ENCODE data around the gene RPUSD2. TPM values are rescaled to one million over a fixed set of nuclear protein-coding genes. Genes with fewer than 3 reads are reported as not detected.

Gene RPUSD2
- polyA plus RNA-seq, 1 donor (not counting 4 experiments of a cell fraction or from before 2014, with no cell fraction given), result 8.0 TPM

DNA sequence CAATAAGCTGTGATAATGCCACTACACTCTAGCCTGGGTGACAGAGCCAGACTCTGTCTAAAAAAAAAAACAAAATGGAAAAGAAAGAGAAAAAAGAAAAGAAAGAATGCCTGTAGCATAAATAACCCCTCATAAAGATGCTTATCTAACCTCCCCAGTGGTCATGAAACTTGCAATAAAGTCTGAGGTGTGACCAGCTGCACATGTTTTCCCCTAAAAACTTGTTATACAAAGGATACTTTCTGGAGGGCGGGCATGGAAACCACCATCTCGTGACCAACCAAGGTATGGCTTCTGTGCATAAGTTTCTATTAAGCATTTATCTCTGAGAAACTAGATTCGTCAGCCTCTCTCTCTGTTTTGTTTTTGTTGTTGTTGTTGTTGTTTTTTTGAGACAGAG is 26.0 kb upstream of the RPUSD2 start:
- H3K9me1 ChIP-seq (ENCODE audit: control insufficient read depth, extremely low read depth, insufficient read depth, low read length), result peaks cover 2% of the 10 kb centered on the region
- FAIRE-seq (no peak), DNase-seq (ENCODE audit: low read depth, low spot score) (no peak)
- H3K36me3 ChIP-seq (ENCODE audit: control insufficient read depth in 2 of 2, extremely low read depth in 1 of 2, insufficient read depth in 2 of 2, low read length in 2 of 2), result no peaks in the 10 kb centered on the region
- dilution Hi-C loops (cut with MboI; ENCODE audit: extremely low pct_ligation_motif_present, low sequenced_read_pairs), result no loop called here
- no peaks in the 10 kb centered on the region for H3K9me3 ChIP-seq (ENCODE audit: control insufficient read depth, low read depth, low read length)
- H3K9ac ChIP-seq (ENCODE audit: control insufficient read depth, extremely low read depth, insufficient read depth, low read length), result no peak overlapping the region
- H4K20me1 ChIP-seq (ENCODE audit: control insufficient read depth, extremely low read depth, insufficient read depth, low read length), result no peaks in the 10 kb centered on the region
- H3K27ac ChIP-seq (ENCODE audit: control insufficient read depth, insufficient read depth, low read length), result no peak overlapping the region
- H2AFZ ChIP-seq (ENCODE audit: control insufficient read depth, low read length), result no peak overlapping the region
- H3K79me2 ChIP-seq (ENCODE audit: control insufficient read depth, insufficient read depth, low read length), result no peaks in the 10 kb centered on the region
- H3K4me3 ChIP-seq (ENCODE audit: control insufficient read depth in 2 of 3, extremely low read depth in 1 of 3, insufficient read depth in 2 of 3, low read depth in 1 of 3, low read length in 3 of 3), result no peak overlapping the region
- H3K4me1 ChIP-seq (ENCODE audit: control insufficient read depth, extremely low read depth, insufficient read depth, low read length), result no peaks in the 10 kb centered on the region
- H3K4me2 ChIP-seq (ENCODE audit: control insufficient read depth, extremely low read depth, insufficient read depth, low read depth, low read length), result no peak overlapping the region
- no peak for TF ChIP-seq EZH2 (IDR thresholded peaks at IDR 0.05; ENCODE audit: low read length)
- TF ChIP-seq CTCF (optimal IDR thresholded peaks at IDR 0.05 in 1 of 3, IDR thresholded peaks at IDR 0.05 in 1 of 3, conservative IDR thresholded peaks at IDR 0.05 in 1 of 3; ENCODE audit: extremely low read depth in 1 of 3, insufficient read depth in 2 of 3, low read length in 3 of 3), result no peak
- H3K27me3 ChIP-seq (ENCODE audit: control insufficient read depth, extremely low read depth, insufficient read depth, low read length), result no peaks in the 10 kb centered on the region

DNA sequence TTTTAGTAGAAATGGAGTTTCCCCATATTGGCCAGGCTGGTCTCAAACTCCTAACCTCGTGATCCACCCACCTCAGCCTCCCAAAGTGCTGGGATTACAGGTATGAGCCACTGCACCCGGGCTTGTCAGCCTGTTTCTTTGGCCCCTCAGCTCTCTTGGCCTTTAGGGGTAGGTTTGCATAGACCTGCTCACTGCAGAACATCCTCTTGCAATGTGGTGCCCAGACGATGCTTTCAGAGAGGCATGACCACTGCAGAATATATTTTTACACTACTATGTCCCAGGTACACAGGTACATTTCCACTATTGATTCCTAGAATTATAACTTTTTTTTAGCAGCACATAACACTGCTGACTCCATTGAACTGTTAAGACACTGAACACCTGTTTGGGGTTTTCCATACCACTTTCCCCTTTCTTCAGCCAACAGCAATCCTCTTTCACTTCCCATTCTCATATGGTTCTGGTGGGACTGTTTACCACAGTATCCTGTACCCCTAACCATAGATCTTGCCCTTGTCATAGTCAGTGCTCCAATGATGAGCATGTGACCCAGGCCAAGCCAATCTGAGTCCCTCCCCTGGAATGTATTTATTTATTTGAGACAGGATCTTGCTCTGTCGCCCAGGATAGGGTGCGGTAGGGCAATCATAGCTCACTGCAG is 25.3 kb upstream of the RPUSD2 start:
- Histone ChIP-seq H3K9me1 (ENCODE audit: control insufficient read depth, extremely low read depth, insufficient read depth, low read length) (peaks cover 2% of the 10 kb centered on the region), H3K27me3 (ENCODE audit: control insufficient read depth, extremely low read depth, insufficient read depth, low read length) (no peaks in the 10 kb centered on the region), H3K4me2 (ENCODE audit: control insufficient read depth, extremely low read depth, insufficient read depth, low read depth, low read length) (no peak overlapping the region), H3K9ac (ENCODE audit: control insufficient read depth, extremely low read depth, insufficient read depth, low read length) (no peak overlapping the region), H3K9me3 (ENCODE audit: control insufficient read depth, low read depth, low read length) (no peaks in the 10 kb centered on the region), H3K36me3 (ENCODE audit: control insufficient read depth in 2 of 2, extremely low read depth in 1 of 2, insufficient read depth in 2 of 2, low read length in 2 of 2) (no peaks in the 10 kb centered on the region), H3K79me2 (ENCODE audit: control insufficient read depth, insufficient read depth, low read length) (no peaks in the 10 kb centered on the region), H3K27ac (ENCODE audit: control insufficient read depth, insufficient read depth, low read length) (no peak overlapping the region), H3K4me1 (ENCODE audit: control insufficient read depth, extremely low read depth, insufficient read depth, low read length) (no peaks in the 10 kb centered on the region), H4K20me1 (ENCODE audit: control insufficient read depth, extremely low read depth, insufficient read depth, low read length) (no peaks in the 10 kb centered on the region), H3K4me3 (ENCODE audit: control insufficient read depth in 2 of 3, extremely low read depth in 1 of 3, insufficient read depth in 2 of 3, low read depth in 1 of 3, low read length in 3 of 3) (no peak overlapping the region), H2AFZ (ENCODE audit: control insufficient read depth, low read length) (no peak overlapping the region)
- no peak for DNase-seq (ENCODE audit: low read depth, low spot score)
- TF ChIP-seq CTCF (optimal IDR thresholded peaks at IDR 0.05 in 1 of 3, IDR thresholded peaks at IDR 0.05 in 1 of 3, conservative IDR thresholded peaks at IDR 0.05 in 1 of 3; ENCODE audit: extremely low read depth in 1 of 3, insufficient read depth in 2 of 3, low read length in 3 of 3), result no peak
- TF ChIP-seq EZH2 (IDR thresholded peaks at IDR 0.05; ENCODE audit: low read length), result no peak
- dilution Hi-C loops (cut with MboI; ENCODE audit: extremely low pct_ligation_motif_present, low sequenced_read_pairs), result no loop called here
- no peak for FAIRE-seq

Measured in keratinocyte (primary cell).